Neural cell (in vitro differentiated cells): ENCODE measurements around the gene TLE7.

Experiments used
- CTCF ChIP-seq: fragments of 450-650 bp; IDR thresholded peaks from 2 replicates; pipeline ENCODE4 v1.5.1; 2014; ENCODE audit warnings: antibody characterized with exemption, mild to moderate bottlenecking, moderate library complexity; ENCODE audit not compliant: poor library complexity, severe bottlenecking
- SMC3 ChIP-seq: fragments of 450-650 bp; conservative IDR thresholded peaks from 2 replicates; pipeline ENCODE4 v1.6.1; 2014; ENCODE audit warnings: antibody characterized with exemption, mild to moderate bottlenecking, moderate library complexity; ENCODE audit not compliant: poor library complexity

- TF ChIP-seq CTCF = no peak
- no peak for TF ChIP-seq SMC3
Measured at GRCh38 chr16:71431176-71431575, 10.7 kb downstream of the TLE7 start.
